Measurements from ENCODE around the gene FAM89B. TPM values are rescaled to one million over a fixed set of nuclear protein-coding genes. Genes with fewer than 3 reads are reported as not detected.

FAM89B gene
- 25.5 to 56.2 TPM (median 53.5 TPM) in 5 replicates for total RNA-seq (2022; extraction: Qiagen RNA extraction; ENCODE audit: low read depth)

DNA sequence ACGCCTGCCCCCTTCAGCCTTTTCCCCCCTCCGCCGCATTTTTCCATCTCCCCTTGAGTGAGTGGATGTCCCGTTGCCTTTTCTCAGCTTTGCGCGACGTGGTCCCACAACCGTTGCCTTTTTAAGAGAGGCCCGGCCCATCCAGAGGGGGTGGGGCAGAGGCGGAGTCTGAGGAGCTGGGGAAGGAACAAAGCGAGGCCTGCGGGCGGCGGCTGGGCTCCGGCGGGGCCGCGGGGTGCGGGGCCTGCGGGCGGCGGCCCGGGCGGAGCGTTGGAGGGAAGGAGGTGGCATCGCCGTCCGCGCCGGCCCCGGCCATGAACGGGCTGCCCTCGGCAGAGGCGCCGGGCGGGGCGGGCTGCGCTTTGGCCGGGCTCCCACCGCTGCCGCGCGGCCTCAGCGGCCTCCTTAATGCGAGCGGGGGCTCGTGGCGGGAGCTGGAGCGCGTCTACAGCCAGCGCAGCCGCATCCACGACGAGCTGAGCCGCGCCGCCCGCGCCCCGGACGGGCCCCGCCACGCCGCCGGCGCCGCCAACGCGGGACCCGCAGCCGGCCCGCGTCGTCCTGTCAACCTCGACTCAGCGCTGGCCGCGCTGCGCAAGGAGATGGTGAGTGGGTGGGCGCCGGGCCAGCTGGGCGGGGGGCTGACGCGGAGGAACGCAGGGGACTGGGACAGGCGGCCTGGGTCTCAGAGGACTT lies at the start of gene FAM89B:
Gene FAM89B, plus strand, starts transcription at position 183 of the 696 bp plus-strand sequence. Its CDS starts 132 bp downstream, at position 315.

DNA sequence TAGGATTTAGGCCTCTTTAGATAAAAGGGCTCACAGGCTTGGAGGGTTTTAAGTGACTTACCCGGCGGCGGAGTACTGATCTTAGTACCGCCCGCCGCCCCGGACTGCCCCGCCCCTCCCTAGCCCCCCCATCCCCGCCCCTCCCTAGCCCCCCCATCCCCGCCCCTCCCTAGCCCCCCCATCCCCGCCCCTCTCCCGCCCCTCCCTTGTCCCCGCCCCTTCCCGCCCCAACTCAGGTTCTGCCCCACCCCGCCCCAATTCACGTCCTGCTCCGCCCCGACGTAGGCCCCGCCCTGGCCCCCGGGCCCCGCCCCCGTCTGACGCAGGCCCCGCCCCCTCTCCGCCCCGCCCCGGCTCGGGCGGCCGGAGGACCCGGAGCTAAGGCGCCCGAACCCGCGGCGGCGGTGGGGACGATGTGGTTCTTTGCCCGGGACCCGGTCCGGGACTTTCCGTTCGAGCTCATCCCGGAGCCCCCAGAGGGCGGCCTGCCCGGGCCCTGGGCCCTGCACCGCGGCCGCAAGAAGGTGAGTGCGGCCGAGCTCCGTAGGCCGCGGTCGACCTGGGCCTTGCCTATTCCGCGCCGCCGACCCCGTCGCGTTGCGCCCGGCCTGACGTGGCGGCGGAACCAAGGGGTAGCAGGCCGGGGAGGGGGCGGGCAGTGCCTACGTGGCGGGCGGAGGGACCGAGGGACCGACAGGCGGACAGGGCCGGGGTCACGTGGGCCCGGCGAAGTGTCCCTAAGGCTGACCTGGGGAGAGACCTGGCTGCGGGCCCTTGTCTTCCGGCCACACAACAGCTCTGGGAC lies 47.4 kb upstream of the FAM89B start, which contains the start of gene SCYL1:
Gene SCYL1, plus strand, starts transcription at position 343 of the 805 bp plus-strand sequence. Its CDS starts 71 bp downstream, at position 414.

DNA sequence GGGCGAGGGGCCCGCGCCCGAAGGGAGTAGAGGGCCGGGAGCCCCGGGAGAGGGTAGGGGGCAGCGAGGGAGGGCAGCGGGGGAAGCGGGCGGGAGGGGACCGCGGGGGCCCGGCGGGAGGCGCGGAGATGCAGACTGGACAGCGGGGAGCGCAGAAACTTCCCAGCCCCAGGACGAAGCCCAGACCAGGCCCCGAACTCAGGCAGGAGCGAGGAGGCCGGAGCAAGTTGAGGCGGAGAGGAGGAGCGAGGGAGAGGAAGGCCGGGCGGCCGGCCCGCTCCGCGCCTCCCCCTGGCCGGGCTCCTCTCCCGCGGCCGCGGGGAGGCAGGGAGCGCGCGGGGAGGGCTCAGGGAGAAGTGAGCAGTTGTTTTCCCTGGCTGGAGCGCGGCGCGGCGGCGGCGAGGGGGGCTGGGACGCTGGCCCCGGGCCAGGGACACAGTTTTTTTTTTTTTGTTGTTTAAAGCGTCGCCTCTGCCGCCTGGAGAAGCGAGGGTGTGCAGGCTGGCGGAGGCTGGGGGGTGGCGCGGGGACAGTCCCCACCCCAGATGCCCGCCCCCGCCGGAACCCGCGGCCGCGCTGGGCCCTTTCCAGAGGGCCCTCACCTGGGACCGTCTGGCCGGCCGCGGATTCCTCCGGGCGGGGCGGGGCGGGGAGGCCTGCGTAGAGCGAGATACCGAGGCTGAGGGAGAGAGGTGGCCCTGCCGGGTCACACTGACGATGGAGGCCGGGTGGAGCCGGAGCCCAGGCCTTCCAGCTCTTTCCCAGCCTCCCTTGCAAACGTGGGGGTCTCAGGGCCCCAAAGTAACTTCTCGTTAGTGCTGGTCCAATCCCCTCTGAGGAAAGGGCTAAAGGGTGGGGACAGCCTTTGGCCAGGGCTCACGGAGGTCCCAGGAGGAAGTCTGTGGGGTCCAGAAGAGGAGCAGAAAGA lies 14.1 kb upstream of the FAM89B start, which contains the start of gene LTBP3:
Gene LTBP3, minus strand, starts transcription at position 358 of the 928 bp plus-strand sequence. CDS start 400 bp downstream, outside the sequence.

DNA sequence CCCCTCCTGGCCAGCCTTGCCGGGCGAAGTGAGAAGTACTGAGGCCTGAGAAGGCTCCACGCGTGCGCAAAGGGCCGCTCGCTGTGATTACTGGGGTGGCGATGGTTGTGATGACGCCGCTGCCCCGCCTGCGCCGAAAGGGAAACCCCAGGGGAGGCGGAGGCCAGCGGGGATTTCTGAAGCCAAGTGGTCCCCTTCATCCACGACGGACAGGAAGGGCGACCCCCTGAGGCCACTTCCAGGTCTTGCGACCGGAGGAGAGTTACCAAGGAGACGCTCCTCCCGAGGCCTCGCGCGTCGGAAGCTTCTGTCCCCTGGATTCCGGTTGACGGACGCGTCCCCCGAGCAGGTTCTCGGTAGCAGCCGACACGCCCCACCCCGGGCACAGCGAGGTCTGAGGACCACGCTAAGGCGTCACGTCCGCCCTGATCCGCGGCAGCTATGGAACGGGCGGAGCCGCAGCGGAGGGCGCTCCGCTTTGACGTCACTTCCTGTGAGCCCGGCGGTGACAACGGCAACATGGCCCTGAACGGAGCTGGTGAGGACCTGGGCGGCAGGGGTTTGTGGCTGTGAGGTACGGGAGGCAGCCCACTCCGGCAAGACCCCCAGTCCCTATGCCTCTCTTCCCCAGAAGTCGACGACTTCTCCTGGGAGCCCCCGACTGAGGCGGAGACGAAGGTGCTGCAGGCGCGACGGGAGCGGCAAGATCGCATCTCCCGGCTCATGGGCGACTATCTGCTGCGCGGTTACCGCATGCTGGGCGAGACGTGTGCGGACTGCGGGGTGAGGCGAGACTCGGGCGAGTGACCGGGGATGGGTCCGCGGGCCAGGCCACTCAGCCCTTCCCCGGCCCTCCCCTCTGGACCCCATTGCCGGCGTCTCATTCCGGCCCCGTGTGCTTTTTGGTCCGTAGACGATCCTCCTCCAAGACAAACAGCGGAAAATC lies 2.1 kb upstream of the FAM89B start, which contains the start of gene ZNRD2:
Gene ZNRD2, plus strand, starts transcription at position 505 of the 946 bp plus-strand sequence. Its CDS starts 15 bp downstream, at position 520.

DNA sequence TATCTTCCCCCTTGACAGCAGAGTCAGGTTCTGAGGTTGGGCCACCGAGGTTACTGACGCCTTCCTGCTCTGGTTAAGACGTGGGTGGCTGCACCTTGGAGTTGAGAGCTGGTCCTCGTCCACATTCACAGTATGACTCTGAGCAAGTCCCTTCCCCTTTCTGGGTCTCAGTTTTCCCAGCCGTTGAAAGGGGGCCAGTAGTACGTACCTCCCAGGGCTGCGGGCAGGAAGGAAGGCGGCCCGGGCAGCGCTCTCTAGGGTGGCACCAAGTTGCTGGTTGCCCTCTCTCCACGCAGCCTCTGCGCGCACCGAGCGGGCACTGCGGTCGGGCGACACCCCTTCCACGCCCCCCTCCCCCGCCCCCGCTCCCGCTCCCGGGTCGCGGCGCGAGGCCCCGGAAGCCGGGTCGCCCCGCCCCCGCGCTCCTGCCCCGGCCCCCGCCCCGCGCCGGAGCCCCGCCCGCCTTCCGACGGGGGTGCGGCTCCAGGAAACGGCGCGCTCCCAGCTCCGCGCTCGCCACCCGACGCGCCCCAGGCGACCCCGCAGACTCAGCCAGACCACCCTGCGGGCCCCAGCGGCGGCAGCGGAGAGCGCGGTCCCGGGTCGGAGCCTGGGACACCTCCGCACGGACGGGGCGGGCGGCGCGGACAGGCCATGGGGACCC lies 3.4 kb downstream of the FAM89B start, which contains the start of gene EHBP1L1:
Gene EHBP1L1, plus strand, starts transcription at position 486 of the 664 bp plus-strand sequence. CDS start 250 bp downstream, outside the sequence.

DNA sequence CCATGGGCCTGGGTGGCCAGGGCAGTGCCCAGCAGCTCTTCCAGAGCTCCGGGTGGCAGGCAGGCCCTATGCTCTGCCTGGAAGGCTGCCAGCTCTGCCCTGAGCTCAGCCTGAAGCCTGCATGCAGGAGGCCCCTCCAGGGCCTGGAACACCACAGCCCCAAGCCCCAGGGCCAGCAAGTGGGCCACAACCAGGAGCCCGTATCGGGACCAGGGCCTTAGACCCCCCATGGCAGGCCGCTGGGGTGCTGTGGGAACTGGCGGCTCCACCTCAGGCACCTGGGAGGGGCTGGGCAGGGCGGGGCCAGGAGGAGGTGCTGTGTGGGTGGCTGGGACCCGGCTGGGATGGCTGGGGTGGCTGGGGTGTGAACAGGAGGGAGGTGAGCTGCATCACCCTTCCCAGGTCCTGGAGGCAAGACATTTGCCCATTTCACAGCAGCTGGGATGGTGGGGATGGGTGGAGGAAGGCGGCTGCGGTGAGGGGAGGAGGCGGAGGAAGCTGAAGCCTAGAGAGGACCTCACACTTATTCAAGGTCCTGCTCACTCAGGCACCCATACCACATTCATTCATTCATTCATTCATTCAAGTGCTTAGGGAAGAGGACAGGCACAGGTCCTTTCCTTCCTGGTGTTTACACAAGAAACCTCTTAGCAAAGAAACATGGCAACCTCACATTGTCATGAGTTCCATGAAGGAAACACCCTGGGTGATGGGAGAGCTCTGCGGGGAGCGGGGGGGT lies 23.4 kb downstream of the FAM89B start, which contains the start of gene KCNK7:
Gene KCNK7, minus strand, starts transcription at position 258 of the 739 bp plus-strand sequence. Its CDS starts 28 bp downstream, at position 230.

DNA sequence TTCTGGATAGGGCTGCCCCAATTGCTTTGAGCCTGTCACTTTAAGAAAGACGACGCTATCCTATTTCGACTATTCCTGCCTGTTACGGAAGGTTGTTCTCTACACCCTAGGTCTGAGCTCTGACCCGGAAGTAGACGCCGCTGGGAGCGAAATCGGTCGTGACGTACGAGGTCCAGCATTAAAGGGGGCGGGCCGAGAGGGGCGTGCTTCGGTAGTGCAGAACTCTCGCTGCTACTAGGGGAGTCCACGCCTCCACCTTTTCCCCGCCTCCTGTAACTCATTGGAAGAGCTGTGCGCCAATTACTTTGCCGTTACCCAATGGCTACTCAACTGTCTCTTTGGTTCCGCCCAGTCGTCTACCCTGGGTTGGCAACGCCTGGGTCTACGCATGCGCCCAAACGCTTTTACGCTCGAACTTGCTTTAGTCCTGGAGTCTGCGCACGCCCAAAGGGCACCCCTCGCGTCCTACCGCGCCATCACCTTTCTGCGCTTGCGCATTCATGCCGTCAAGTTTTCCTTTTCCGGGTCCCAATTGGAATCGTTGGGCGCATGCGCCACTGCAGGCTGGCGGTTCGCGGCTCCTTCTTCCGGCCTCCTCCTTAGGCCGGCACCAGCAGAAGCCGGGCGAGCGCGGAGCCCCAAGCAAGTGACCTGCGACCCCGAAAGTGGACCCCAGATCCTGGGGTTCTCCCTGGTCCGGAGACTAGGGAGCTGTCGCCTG lies 43.1 kb downstream of the FAM89B start, which contains the start of gene PCNX3:
Gene PCNX3, plus strand, starts transcription at position 548 of the 721 bp plus-strand sequence. CDS start 536 bp downstream, outside the sequence.

Other genes with a start within 250 kb of the FAM89B start
- 38.8 to 43.9 TPM (median 41.9 TPM) in 5 replicates for gene DPF2, start 238.7 kb upstream of the FAM89B start, total RNA-seq (2022; extraction: Qiagen RNA extraction; ENCODE audit: low read depth)
- gene TIGD3, start 217.8 kb upstream of the FAM89B start, total RNA-seq (2022; extraction: Qiagen RNA extraction; ENCODE audit: low read depth) = 0.72 to 1.1 TPM (median 0.91 TPM) in 5 replicates
- 9.9 to 13.7 TPM (median 10.5 TPM) in 5 replicates for gene SLC25A45, start 189.9 kb upstream of the FAM89B start, total RNA-seq (2022; extraction: Qiagen RNA extraction; ENCODE audit: low read depth)
- gene FRMD8, start 185.9 kb upstream of the FAM89B start, total RNA-seq (2022; extraction: Qiagen RNA extraction; ENCODE audit: low read depth) = 42.3 to 55.3 TPM (median 49.6 TPM) in 5 replicates
- 153 to 258 TPM (median 188 TPM) in 5 replicates for gene NEAT1, start 149.7 kb upstream of the FAM89B start, total RNA-seq (2022; extraction: Qiagen RNA extraction; ENCODE audit: low read depth)
- 39.4 to 90.9 TPM (median 58.6 TPM) in 5 replicates for gene MALAT1, start 73.5 kb upstream of the FAM89B start, total RNA-seq (2022; extraction: Qiagen RNA extraction; ENCODE audit: low read depth)
- 49.8 to 64.2 TPM (median 61.8 TPM) in 5 replicates for gene SCYL1, start 47.5 kb upstream of the FAM89B start, total RNA-seq (2022; extraction: Qiagen RNA extraction; ENCODE audit: low read depth)
- gene LTBP3, start 14.2 kb upstream of the FAM89B start, total RNA-seq (2022; extraction: Qiagen RNA extraction; ENCODE audit: low read depth) = 98.2 to 144 TPM (median 118 TPM) in 5 replicates
- gene ZNRD2, start 2.1 kb upstream of the FAM89B start, total RNA-seq (2022; extraction: Qiagen RNA extraction; ENCODE audit: low read depth) = 70.0 to 81.9 TPM (median 77.0 TPM) in 5 replicates
- 30.8 to 48.3 TPM (median 46.0 TPM) in 5 replicates for gene EHBP1L1, start 3.5 kb downstream of the FAM89B start, total RNA-seq (2022; extraction: Qiagen RNA extraction; ENCODE audit: low read depth)
- 0.45 to 1.1 TPM (median 0.59 TPM) in 5 replicates for gene KCNK7, start 23.3 kb downstream of the FAM89B start, total RNA-seq (2022; extraction: Qiagen RNA extraction; ENCODE audit: low read depth)
- gene MAP3K11, start 41.7 kb downstream of the FAM89B start, total RNA-seq (2022; extraction: Qiagen RNA extraction; ENCODE audit: low read depth) = 36.8 to 60.0 TPM (median 53.5 TPM) in 5 replicates
- 28.5 to 41.2 TPM (median 36.9 TPM) in 5 replicates for gene PCNX3, start 43.2 kb downstream of the FAM89B start, total RNA-seq (2022; extraction: Qiagen RNA extraction; ENCODE audit: low read depth)
- gene SIPA1, start 65.6 kb downstream of the FAM89B start, total RNA-seq (2022; extraction: Qiagen RNA extraction; ENCODE audit: low read depth) = 8.2 to 22.4 TPM (median 21.4 TPM) in 5 replicates
- gene RELA, start 90.4 kb downstream of the FAM89B start, total RNA-seq (2022; extraction: Qiagen RNA extraction; ENCODE audit: low read depth) = 66.9 to 84.3 TPM (median 79.5 TPM) in 5 replicates
- gene KAT5, start 139.7 kb downstream of the FAM89B start, total RNA-seq (2022; extraction: Qiagen RNA extraction; ENCODE audit: low read depth) = 38.5 to 51.3 TPM (median 50.2 TPM) in 5 replicates
- 32.5 to 54.6 TPM (median 48.4 TPM) in 5 replicates for gene RNASEH2C, start 148.3 kb downstream of the FAM89B start, total RNA-seq (2022; extraction: Qiagen RNA extraction; ENCODE audit: low read depth)
- 8.6 to 13.0 TPM (median 11.2 TPM) in 5 replicates for gene AP5B1, start 208.4 kb downstream of the FAM89B start, total RNA-seq (2022; extraction: Qiagen RNA extraction; ENCODE audit: low read depth)
- gene OVOL1, start 214.5 kb downstream of the FAM89B start, total RNA-seq (2022; extraction: Qiagen RNA extraction; ENCODE audit: low read depth) = 0.02 to 0.08 TPM (median 0.06 TPM) in 3 of 5 replicates, not detected in the others